ENCODE data around the gene HAUS3. TPM values are rescaled to one million over a fixed set of nuclear protein-coding genes. Genes with fewer than 3 reads are reported as not detected.

HAUS3 gene
- total and polyA plus RNA-seq, 2 of the 13 experiments (the other 11 are each of a cell fraction or from before 2014, with no cell fraction given): 3.9 to 12.6 TPM

GRCh38 chr4:2271279-2272025 is 29.5 kb upstream of the HAUS3 start (continued):
- TF ChIP-seq, protein P1, sequence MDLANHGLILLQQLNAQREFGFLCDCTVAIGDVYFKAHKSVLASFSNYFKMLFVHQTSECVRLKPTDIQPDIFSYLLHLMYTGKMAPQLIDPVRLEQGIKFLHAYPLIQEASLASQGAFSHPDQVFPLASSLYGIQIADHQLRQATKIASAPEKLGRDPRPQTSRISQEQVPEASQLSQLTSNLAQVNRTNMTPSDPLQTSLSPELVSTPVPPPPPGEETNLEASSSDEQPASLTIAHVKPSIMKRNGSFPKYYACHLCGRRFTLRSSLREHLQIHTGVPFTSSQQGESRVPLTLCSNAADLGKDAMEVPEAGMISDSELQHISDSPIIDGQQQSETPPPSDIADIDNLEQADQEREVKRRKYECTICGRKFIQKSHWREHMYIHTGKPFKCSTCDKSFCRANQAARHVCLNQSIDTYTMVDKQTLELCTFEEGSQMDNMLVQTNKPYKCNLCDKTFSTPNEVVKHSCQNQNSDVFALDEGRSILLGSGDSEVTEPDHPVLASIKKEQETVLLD (CRISPR knock-in tag; IDR thresholded peaks at IDR 0.05; ENCODE audit: low read depth): no peak
- TF ChIP-seq ZNF232 (CRISPR knock-in tag; IDR thresholded peaks at IDR 0.05; ENCODE audit: borderline replicate concordance): no peak
- no peak for TF ChIP-seq ZNF383 (CRISPR knock-in tag; IDR thresholded peaks at IDR 0.05; ENCODE audit: borderline replicate concordance)
- TF ChIP-seq TFDP1 (CRISPR knock-in tag; IDR thresholded peaks at IDR 0.05; ENCODE audit: borderline replicate concordance): no peak
- no peak for TF ChIP-seq FOSL1 (CRISPR knock-in tag; IDR thresholded peaks at IDR 0.05; ENCODE audit: borderline replicate concordance)

GRCh38 chr4:2270341-2271165 is 28.6 kb upstream of the HAUS3 start:
- H3K9ac ChIP-seq (ENCODE audit: insufficient read depth, low read depth, low read length): no peak overlapping the region
- no peaks in the 10 kb centered on the region for H3K79me2 ChIP-seq (ENCODE audit: insufficient read depth, low read length)
- TF ChIP-seq ZNF775 (CRISPR knock-in tag; IDR thresholded peaks at IDR 0.05; ENCODE audit: borderline replicate concordance) (no peak), ZNF367 (CRISPR knock-in tag; IDR thresholded peaks at IDR 0.05; ENCODE audit: borderline replicate concordance) (no peak), PBX2 (CRISPR knock-in tag; IDR thresholded peaks at IDR 0.05) (no peak), TBX3 (IDR thresholded peaks at IDR 0.05; ENCODE audit: borderline replicate concordance) (no peak), MBD4 (IDR thresholded peaks at IDR 0.05; ENCODE audit: borderline replicate concordance, low read length) (no peak)
- TF ChIP-seq, protein P2, sequence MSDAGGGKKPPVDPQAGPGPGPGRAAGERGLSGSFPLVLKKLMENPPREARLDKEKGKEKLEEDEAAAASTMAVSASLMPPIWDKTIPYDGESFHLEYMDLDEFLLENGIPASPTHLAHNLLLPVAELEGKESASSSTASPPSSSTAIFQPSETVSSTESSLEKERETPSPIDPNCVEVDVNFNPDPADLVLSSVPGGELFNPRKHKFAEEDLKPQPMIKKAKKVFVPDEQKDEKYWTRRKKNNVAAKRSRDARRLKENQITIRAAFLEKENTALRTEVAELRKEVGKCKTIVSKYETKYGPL (CRISPR knock-in tag; IDR thresholded peaks at IDR 0.05): no peak
- TF ChIP-seq, protein P3, sequence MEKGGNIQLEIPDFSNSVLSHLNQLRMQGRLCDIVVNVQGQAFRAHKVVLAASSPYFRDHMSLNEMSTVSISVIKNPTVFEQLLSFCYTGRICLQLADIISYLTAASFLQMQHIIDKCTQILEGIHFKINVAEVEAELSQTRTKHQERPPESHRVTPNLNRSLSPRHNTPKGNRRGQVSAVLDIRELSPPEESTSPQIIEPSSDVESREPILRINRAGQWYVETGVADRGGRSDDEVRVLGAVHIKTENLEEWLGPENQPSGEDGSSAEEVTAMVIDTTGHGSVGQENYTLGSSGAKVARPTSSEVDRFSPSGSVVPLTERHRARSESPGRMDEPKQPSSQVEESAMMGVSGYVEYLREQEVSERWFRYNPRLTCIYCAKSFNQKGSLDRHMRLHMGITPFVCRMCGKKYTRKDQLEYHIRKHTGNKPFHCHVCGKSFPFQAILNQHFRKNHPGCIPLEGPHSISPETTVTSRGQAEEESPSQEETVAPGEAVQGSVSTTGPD (CRISPR knock-in tag; IDR thresholded peaks at IDR 0.05): no peak
- TF ChIP-seq, protein P4, sequence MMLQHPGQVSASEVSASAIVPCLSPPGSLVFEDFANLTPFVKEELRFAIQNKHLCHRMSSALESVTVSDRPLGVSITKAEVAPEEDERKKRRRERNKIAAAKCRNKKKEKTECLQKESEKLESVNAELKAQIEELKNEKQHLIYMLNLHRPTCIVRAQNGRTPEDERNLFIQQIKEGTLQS (CRISPR knock-in tag; IDR thresholded peaks at IDR 0.05): no peak
- no peaks in the 10 kb centered on the region for H3K36me3 ChIP-seq (replicated peaks in 1 of 2; ENCODE audit: control insufficient read depth in 1 of 2, insufficient read depth in 2 of 2, low read length in 2 of 2)
- 28% methylated on average over 9 of the region's 34 CpGs for WGBS (ENCODE audit: low lambda C conversion rate)
- H3K4me2 ChIP-seq (ENCODE audit: low read depth, low read length): no peak overlapping the region
- ChIA-PET POLR2A (no interaction called here), CTCF (ENCODE audit: low intra/inter-chr PET ratio, low total read pairs) (no interaction called here)
- H4K20me1 ChIP-seq (ENCODE audit: insufficient read depth, low read length): no peaks in the 10 kb centered on the region
- no peak for ATAC-seq
- no peaks in the 10 kb centered on the region for H3K9me3 ChIP-seq (ENCODE audit: low read length)
- H3K27me3 ChIP-seq (ENCODE audit: control insufficient read depth in 1 of 2, insufficient read depth in 2 of 2, low read length in 2 of 2): peaks cover 24 to 79% of the 10 kb centered on the region in 2 experiments; a peak in 4 of 5 replicates
- FAIRE-seq: no peak
- H2AFZ ChIP-seq (ENCODE audit: low read length): no peak overlapping the region
- no peak overlapping the region for H3K4me3 ChIP-seq (replicated peaks in 1 of 3; ENCODE audit: insufficient read depth in 1 of 3, low read depth in 2 of 3, low read length in 3 of 3)
- intact Hi-C loops (cut with micrococcal nuclease; ENCODE audit: unreplicated experiment): no loop called here
- no peak for DNase-seq (ENCODE audit: low spot score)
- H3K27ac ChIP-seq (ENCODE audit: extremely low read length, insufficient read depth, low read length): no peak overlapping the region
- in situ Hi-C loops (cut with HindIII; ENCODE audit: extremely low pct_ligation_motif_present, low pct_unique_long_range_greater_than_20kb): no loop called here
- BruUV-seq (replicated peaks): no TSS peak
- no peaks in the 10 kb centered on the region for H3K4me1 ChIP-seq (ENCODE audit: insufficient read depth, low read length)

Data from HepG2 (cell line).